Testis (tissue), 2 donors: ENCODE data around the gene MED25.

ENCODE experiments used
- POLR2A ChIP-seq: fragments of 450-650 bp; IDR thresholded peaks from one replicate; pipeline ENCODE4 v1.6.1; 2017; ENCODE audit warnings: antibody characterized with exemption, mild to moderate bottlenecking, moderate library complexity
- TF ChIP-seq, protein P1 (sequence below), 3 experiments: fragments of 450-650 bp in 2 of 3; fragments of 200-600 bp in 1 of 3; sonication (generic) in 1 of 3; IDR thresholded peaks; one replicate each; pipeline ENCODE4 v1.5.1; 2016 to 2019; ENCODE audit warnings: antibody characterized with exemption in 3 of 3, mild to moderate bottlenecking in 2 of 3, moderate library complexity in 1 of 3

GRCh38 chr19:49817964-49818648 lies at the start of gene MED25:
- TF ChIP-seq, protein P1, sequence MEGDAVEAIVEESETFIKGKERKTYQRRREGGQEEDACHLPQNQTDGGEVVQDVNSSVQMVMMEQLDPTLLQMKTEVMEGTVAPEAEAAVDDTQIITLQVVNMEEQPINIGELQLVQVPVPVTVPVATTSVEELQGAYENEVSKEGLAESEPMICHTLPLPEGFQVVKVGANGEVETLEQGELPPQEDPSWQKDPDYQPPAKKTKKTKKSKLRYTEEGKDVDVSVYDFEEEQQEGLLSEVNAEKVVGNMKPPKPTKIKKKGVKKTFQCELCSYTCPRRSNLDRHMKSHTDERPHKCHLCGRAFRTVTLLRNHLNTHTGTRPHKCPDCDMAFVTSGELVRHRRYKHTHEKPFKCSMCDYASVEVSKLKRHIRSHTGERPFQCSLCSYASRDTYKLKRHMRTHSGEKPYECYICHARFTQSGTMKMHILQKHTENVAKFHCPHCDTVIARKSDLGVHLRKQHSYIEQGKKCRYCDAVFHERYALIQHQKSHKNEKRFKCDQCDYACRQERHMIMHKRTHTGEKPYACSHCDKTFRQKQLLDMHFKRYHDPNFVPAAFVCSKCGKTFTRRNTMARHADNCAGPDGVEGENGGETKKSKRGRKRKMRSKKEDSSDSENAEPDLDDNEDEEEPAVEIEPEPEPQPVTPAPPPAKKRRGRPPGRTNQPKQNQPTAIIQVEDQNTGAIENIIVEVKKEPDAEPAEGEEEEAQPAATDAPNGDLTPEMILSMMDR (IDR thresholded peaks at IDR 0.05) = peak in 2 of 3 experiments; percentile 46 to 63
- TF ChIP-seq POLR2A = peak; percentile 71
